ENCODE results near the gene TMEM38A. TPM values are rescaled to one million over a fixed set of nuclear protein-coding genes. Genes with fewer than 3 reads are reported as not detected.
"Not testable (repeated sequence)": the region's sequence is repeated elsewhere in the genome, so short reads cannot be mapped to it uniquely, and the experiment has no call there.

The TMEM38A gene
- polyA plus RNA-seq, 1 donor = 127 TPM

DNA sequence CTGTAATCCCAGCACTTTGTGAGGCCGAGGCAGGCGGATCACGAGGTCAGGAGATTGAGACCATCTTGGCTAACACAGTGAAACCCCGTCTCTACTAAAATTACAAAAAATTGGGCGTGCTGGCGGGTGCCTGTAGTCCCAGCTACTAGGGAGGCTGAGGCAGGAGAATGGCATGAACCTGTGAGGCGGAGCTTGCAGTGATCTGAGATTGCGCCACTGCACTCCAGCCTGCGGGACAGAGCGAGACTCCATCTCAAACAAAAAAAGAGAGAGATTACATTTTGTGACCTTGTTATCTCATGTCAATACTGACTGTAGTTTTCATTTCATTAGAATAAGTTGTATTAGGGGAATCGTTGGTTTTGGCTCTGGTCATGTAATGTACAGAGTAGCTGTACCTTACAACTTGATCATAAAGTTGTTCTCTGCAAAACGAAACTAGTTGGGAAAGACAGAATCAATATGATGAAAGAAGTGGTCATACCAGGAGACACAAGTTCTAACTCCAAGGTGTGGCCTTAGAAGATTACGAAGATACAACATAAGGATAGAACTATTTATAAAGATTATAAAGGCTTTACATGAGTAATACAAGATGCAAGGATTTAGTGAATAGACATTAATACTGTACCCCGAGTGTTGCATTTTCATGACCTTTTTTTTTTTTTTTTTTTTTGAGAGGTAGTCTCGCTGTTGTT lies 15.3 kb downstream of the TMEM38A start:
- no peak for DNase-seq (ENCODE audit: low read depth)

DNA sequence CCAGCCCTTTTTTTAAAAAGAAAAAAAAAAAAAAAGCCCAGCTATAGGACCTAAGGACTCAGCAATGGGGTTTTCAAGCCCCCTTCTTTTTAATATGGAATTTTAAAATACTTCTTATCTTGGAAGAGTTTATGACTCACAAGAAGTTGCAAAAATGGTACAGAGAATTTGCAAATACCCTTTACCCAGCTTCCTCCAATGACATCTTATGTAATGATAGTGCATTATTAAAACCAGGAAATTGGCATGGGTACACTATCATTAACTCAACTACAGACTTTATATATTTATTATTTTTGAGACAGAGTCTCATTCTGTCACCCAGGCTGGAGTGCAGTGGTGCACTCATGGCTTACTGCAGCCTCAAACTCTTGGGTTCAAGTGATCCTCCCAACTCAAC lies 16.1 kb downstream of the TMEM38A start:
- DNase-seq (ENCODE audit: low read depth) = no peak

DNA sequence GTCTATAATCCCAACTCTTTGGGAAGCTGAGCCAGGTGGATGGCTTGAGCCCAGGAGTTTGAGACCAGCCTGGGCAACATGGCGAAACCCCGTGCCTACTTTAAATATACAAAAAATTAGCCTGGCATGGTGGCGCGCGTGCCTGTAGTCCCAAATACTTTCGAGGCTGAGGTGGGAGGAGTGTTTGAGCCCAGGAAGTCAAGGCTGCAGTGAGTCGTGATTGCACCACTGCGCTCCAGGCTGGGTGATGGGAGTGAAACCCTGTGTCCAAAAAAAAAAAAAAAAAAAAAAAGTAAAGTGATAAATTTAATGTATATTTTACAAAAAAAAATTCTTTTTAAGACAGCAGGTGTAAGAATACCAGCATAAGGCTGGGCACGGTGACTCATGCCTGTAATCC lies 17.6 kb downstream of the TMEM38A start:
- DNase-seq (ENCODE audit: low read depth) = no peak

DNA sequence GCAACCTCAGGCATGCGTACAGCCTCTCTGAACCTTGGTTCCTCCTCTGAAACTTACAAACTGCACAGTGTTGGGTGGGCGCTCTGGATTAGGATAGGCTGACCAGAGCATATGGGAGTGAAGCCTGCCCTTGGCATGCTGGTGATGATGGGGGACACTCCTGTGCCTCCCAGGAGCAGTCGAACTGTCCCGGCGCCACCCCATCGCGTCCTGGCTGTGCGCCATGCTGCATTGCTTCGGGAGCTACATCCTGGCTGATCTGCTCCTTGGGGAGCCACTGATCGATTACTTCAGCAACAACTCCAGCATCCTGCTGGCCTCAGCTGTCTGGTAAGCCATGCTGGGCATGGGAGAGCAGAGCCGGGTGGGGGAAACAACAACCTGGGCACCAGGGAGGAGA lies 18.9 kb downstream of the TMEM38A start:
- no peak for DNase-seq (ENCODE audit: low read depth)

DNA sequence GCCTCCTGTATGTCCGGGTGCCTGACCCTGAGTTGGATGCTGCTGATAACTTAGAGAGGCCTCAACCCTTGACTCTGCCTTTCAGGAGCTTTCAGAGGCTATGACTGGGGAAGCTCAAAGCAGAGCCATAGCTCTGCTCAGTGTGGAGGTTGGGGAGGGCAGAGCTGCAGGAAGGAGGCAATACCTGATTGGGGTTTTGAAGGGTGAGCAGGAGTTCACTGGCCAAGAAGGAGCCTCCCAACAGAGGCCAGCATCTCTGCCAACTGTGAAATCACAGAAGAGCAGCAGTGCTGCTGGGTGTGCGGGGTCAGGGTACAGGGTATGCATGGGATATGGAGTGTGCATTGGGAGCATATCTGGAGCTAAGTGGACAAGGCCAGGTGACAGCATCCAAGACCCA lies 21.6 kb downstream of the TMEM38A start:
- no peak for DNase-seq (ENCODE audit: low read depth)

DNA sequence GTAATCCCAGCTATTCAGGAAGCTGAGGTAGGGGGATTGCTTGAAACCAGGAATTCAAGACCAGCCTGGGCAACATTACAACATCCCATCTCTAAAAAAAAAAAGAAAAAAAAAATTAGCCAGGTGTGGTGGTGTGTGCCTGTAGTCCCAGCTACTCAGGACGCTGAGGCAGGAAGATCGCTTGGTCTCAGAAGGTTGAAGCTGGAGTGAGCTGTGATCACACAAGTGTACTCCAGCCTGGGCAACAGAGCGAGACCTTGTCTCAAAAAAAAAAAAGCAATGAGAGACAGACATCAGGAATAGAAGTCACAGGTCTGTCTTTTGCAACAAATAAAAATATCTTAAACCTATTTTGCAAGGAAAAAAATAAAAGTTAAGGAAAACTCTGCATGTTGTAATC lies 23.3 kb downstream of the TMEM38A start:
- no peak for DNase-seq (ENCODE audit: low read depth)

DNA sequence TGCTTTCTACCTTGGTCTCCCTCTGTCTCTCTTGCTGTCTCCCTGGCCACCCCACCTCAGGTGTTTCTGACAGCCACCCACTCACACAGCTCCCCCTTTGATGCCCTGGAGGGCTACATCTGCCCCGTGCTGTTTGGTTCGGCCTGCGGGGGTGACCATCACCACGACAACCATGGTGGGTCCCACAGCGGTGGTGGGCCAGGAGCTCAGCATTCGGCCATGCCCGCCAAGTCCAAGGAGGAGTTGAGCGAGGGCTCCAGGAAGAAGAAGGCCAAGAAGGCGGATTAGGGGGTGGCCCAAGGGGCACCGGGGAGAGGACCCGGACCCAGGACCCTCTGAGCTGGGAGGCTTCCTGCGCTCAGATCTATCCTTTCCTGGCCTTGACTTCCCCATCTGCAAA lies 27.1 kb downstream of the TMEM38A start:
- no peak for DNase-seq (ENCODE audit: low read depth)

DNA sequence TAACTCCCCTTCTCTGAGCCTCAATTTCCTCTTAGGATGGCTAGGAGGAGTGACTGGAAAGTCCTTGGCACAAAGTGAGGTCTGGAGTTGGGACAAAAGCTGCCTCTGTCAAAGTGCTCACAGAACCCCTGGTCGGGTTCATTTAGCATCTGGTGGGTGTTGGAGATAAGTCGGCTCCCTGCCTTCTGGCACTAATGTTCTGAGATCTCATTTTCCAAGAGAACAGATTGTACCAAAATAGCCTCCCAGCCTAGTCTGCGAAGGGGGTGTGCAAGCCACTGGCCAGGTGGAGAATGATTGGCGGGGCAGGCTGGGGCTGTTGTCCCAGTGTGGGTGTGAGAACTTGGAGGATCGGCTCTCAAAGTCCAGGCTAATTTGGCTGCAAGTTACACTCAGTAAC lies 38.0 kb downstream of the TMEM38A start:
- DNase-seq (ENCODE audit: low read depth) = no peak

DNA sequence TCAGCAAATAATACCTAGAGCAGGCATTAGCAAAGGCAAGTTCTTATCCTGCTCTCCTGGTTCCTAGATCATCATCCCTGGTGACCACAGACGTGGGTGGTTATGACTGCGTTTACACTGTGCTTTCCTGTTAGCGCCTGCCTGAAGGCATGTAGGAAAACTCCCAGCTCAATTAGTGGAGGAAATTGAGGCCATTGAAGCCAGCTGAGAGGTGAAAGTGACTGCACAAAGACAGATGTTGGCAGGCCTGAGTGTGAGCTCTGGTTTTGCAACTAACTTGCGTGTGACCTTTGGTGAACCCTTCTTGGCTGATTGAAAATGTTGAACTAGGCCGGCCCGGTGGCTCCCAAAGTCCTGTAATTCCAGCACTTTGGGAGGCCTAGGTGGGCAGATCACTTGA lies 41.2 kb downstream of the TMEM38A start:
- DNase-seq (ENCODE audit: low read depth) = peak; percentile 11

DNA sequence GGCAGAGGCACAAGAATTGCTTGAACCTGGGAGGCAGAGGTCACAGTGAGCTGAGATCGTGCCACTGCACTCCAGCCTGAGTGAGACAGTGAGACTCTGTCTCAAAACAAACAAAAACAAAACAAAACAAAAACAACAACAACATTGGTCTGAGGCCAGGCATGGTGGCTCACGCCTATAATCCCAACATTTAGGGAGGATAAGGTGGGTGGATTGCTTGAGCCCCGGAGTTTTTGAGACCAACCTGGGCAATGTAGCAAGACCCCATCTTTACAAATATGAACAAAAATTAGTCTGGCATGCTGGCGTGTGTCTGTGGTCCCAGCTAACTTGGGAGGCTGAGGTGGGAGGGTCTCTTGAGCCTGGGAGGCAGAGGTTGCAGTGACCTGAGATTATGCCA lies 42.7 kb downstream of the TMEM38A start:
- no peak for DNase-seq (ENCODE audit: low read depth)

DNA sequence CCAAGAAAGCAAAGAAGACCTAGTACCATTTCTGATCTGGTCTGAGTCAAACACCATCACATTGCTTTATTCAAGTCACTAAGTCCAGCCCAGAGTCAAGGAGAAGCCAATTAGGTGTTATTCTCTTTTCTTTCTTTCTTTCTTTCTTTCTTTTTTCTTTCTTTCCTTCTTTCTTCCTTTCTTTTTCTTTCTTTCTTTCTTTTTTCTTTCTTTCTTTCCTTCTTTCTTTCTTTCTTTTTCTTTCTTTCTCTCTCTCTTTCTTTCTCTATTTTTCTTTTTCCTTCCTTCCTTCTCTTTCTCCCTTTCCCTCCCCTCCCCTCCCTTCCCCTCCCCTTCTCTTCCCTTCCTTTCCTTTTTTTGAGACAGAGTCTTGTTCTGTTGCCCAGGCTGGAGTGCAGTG lies 49.9 kb downstream of the TMEM38A start:
- not testable (repeated sequence) for DNase-seq (ENCODE audit: low read depth)

DNA sequence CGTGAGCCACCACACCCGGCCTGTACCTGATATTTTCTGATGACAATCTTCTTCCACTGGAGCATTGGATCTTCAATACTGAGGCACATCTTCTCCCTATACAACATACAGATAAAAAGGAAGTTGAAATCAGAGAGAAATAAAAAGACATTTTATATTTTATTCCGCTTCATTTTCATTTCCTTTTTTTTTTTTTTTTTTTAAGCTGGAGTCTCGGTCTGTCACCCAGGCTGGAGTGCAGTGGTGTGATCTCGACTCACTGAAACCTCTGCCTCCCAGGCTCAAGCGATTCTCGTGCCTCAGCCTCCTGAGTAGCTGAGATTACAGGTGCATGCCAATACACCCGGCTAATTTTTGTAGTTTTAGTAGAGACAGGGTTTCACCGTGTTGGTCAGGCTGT lies 51.4 kb downstream of the TMEM38A start:
- not testable (repeated sequence) for DNase-seq (ENCODE audit: low read depth)

DNA sequence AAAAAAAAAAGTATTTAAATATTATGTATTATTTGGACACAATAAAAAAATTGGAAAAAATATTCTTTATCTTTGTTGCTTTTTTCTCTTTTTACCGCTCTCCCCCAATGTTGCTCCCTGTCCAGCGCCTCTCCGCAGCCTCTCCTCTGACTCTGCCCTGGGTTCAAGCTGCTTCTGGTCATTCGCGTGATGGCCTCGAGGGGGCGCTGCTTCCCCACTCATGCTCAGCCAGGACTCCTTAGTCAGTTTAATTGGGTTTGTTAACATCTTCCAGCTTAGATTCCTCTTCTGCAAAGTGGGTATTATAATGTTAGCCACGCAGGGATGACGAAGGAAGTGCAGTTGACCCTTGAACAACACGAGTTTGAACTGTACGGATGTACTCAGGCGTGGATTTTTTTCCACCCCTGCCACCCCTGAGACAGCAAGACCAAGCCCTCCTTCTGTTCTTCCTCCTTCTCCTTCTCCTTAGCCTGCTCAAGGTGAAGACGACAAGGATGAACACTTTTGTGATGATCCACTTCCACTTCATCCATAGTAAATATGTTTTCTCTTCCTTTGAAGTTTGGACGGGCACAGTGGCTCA lies 53.9 kb downstream of the TMEM38A start:
- no peak for DNase-seq (ENCODE audit: low read depth)

DNA sequence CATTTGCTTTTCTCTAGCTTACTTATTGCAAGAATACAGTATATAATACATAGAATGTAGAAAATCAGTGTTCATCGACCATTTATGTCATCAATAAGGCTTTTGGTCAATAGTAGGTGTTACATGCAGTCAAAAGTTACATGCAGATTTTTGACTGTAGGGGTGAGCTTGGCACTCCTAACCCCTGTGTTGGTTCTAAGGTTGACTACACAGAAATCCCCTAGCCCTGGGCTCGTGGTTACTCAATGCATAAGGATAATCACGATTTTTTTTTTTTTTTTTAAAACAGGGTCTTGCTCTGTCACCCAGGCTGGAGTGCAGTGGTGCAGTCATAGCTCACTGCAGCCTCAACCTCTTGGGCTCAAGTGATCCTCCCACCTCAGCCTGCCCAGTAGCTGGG lies 54.7 kb downstream of the TMEM38A start:
- DNase-seq (ENCODE audit: low read depth) = no peak

DNA sequence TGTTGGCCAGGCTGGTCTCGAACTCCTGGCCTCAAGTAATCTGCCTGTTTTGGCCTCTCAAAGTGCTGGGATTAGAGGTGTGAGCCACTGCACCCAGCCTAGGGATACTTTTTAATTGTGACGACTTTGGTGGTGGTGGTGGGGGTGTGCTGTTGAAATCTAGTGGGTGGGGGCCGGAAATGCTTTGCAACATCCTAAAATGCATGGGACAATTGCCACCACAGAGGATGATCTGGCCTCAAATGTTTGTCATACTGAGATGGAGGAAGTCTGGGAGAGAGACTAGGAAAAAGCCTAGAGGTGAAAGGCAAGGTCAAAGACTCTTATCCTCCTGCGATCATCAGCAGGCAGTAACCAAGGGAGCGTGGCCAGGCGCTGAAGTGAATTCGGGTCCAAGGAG lies 60.1 kb downstream of the TMEM38A start:
- no peak for DNase-seq (ENCODE audit: low read depth)

DNA sequence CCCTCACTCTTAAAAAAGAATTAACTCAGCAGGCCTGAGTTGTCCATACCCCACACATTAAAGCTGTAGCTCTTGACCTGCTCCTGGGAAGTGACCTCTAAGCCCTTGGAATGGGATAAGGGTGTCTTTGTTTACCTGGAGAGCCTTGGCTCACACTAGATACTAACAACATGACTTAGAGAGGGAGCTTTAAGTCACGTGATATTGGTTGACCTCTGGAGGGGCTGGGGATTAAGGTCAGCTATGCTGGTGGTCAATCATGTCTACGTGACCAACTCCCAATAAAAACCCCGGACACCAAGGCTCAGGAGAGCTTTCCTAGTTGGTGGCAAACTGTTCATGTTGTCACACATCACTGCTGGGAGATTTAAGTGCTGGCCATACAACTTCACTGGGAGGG lies 61.7 kb downstream of the TMEM38A start:
- no peak for DNase-seq (ENCODE audit: low read depth)

DNA sequence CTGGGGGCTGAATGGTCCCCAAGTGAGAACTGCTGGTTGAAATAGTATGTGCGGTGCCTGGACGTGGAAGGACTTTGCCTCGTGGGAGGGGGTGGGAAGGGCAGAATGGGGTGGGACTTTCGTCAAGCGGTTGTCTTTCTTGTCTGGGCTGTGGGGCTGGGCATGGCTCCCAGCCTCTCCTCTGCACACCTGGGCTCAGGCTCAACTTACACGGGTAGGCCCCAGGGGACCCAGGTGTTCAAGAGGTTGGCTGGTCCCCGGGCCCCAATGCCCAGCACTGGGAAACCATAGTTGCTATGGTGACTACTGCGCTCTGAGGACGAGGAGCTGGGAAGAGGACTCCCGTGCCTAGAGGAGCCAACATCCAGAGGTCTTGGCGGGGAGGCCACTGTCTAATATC lies 66.0 kb downstream of the TMEM38A start:
- DNase-seq (ENCODE audit: low read depth) = no peak

DNA sequence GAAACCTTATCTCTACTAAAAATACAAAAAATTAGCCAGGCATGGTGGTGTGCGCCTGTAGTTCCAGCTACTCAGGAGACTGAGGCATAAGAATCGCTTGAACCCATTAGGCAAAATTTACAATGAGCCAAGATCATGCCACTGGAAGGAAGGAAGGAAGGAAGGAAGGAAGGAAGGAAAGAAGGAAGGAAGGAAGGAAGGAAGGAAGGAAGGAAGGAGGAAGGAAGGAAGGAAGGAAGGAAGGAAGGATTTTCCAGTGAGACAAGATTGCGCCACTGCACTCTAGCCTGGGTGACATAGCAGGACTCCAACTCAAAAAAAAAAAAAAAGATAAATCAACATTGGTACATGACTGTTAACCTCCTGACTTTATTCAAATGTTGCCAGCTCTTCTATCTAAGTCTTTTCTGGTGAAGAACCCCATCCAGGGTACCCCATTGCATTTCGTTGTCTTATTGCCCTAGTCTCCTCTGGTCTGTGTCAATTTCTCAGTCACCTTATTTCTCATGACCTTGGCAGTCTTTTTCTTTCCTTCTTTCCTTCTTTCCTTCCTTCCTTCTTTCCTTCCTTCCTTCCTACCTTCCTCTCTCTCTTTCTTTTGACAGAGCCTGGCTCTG lies 74.8 kb downstream of the TMEM38A start:
- not testable (repeated sequence) for DNase-seq (ENCODE audit: low read depth)

DNA sequence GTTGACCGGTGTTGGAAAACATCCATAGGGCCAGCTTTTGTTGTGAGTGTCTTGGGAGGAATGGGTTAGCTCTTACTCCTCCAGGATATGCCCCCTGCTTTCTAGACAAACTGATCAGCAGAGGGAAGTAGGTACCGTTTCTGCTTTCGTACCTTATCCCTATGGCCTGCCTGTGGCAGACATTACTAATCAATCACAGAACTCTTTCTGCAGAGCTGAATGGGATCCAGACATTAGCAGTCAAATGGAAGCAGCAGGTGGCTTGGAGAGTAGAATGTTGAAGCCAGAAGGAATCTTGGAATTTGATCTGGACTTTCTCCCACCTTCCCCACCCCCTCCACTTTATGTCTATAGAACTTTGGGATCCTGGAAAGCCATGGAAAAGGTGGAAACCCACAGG lies 75.8 kb downstream of the TMEM38A start:
- DNase-seq (ENCODE audit: low read depth) = no peak

DNA sequence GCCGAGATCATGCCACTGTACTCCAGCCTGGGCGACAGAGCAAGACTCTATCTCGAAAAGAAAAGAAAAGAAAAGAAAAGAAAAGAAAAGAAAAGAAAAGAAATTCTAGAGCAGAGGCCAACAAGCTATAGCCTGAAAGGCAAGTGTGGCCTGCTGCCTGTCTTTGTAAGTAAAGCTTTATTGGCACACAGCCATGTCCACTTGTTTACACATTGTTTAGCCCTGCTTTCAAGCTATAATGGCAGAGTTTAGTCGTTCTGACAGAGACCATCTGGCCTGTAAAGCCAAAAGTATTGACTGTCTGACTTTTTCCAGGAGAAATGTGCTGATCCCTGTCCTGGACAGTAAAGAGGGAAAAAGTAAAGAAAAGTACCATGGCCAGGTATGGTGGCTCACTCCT lies 77.0 kb downstream of the TMEM38A start:
- DNase-seq (ENCODE audit: low read depth) = no peak

DNA sequence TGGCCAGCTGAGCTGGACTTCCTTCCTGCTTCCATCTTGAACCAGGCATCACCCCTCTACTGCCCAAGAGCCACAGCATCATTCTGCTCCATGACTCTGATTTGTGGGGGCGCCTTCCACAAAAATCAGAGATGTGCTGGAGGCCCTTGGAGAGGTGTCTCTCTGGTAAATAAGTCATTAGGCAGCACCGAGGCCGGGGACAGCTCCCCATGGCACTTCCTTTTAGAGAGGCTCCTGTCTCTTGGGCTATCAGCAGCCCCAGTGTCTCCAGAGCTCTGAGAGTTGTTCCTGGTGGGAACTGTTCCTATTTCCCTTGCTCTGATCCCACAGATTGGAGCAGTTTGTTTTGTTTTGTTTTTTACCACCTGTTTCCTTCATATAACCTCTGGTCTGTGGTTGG lies 78.6 kb downstream of the TMEM38A start:
- DNase-seq (ENCODE audit: low read depth) = no peak
